B cell (primary cell): ENCODE data around the gene ZSCAN30. TPM values are rescaled to one million over a fixed set of nuclear protein-coding genes. Genes with fewer than 3 reads are reported as not detected.

ENCODE experiments used
- ATAC-seq: fragments of 200-7000 bp; cut with Tn5 transposase; one replicate; pipeline ENCODE4 v1.10.0; 2021; ENCODE audit warnings: low read depth, mild to moderate bottlenecking, moderate number of reproducible peaks, moderate library complexity
- CTCF ChIA-PET: fragments of 350-600 bp; sonication (Branson Sonifier 250); formaldehyde crosslinking; loops from one replicate; lab custom pipeline; 2021; ENCODE audit warnings: antibody characterized with exemption, inconsistent platforms; lab: Charles Lee
- POLR2A ChIA-PET: fragments of 350-600 bp; sonication (Branson Sonifier 250); formaldehyde crosslinking; loops from one replicate; lab custom pipeline; 2021; ENCODE audit warnings: antibody characterized with exemption; lab: Charles Lee
- DNase-seq: peaks from one replicate; pipeline ENCODE4 v3.0.0; 2013
- H2AFZ ChIP-seq: 2 replicates; pipeline ENCODE4 v1.6.1; 2012; ENCODE audit warnings: mild to moderate bottlenecking, low read depth, low read length; ENCODE audit not compliant: insufficient read depth, poor library complexity, severe bottlenecking
- H3K27ac ChIP-seq, 2 donors: 1 replicate in 1 of 2; 2 replicates in 1 of 2; pipeline ENCODE4 v1.5.1; 2012 to 2013; ENCODE audit warnings: low read length in 2 of 2, mild to moderate bottlenecking in 2 of 2, moderate library complexity in 1 of 2
- H3K27me3 ChIP-seq, 4 experiments: fragments of 200-600 bp in 1 of 4; sonication (generic) in 1 of 4; replicated peaks in 1 of 4; 1 replicate in 2 of 4; 2 replicates in 2 of 4; pipeline versions ENCODE4 v1.6.1 to v1.7.0; 2013 to 2016; ENCODE audit warnings: low read length in 3 of 4, mild to moderate bottlenecking in 2 of 4, mixed read lengths in 1 of 4, moderate library complexity in 1 of 4; ENCODE audit not compliant: insufficient read depth in 4 of 4, control insufficient read depth in 3 of 4; ENCODE audit errors: control extremely low read depth in 1 of 4
- H3K36me3 ChIP-seq, 2 experiments: replicated peaks in 1 of 2; 1 replicate in 1 of 2; 2 replicates in 1 of 2; pipeline versions ENCODE4 v1.6.1 to v1.7.1; 2013; ENCODE audit warnings: low read length in 1 of 2; ENCODE audit not compliant: insufficient read depth in 2 of 2, control insufficient read depth in 1 of 2; ENCODE audit errors: control extremely low read depth in 1 of 2, extremely low read depth in 1 of 2
- H3K4me1 ChIP-seq, 2 donors: fragments of 200-600 bp in 1 of 2; sonication (generic) in 1 of 2; 1 replicate in 1 of 2; 2 replicates in 1 of 2; pipeline versions ENCODE4 v1.5.1 to v1.6.1; 2013 to 2017; ENCODE audit warnings: low read length in 2 of 2; ENCODE audit not compliant: control insufficient read depth in 2 of 2, insufficient read depth in 2 of 2
- H3K4me2 ChIP-seq: replicated peaks from 2 replicates; pipeline ENCODE3; 2012; ENCODE audit warnings: mild to moderate bottlenecking, low read depth, low read length; ENCODE audit not compliant: poor library complexity, severe bottlenecking
- H3K4me3 ChIP-seq, 5 experiments: fragments of 200-600 bp in 1 of 5; sonication (generic) in 1 of 5; 1 replicate in 3 of 5; 2 replicates in 2 of 5; pipeline versions ENCODE4 v1.5.1 to v1.7.0; 2011 to 2016; ENCODE audit warnings: low read length in 4 of 5, mild to moderate bottlenecking in 4 of 5, low read depth in 2 of 5, control low read depth in 1 of 5, moderate library complexity in 1 of 5; ENCODE audit not compliant: insufficient read depth in 1 of 5; ENCODE audit errors: control extremely low read depth in 1 of 5, extremely low read depth in 1 of 5
- H3K79me2 ChIP-seq: fragments of 200-600 bp; sonication (generic); one replicate; pipeline ENCODE4 v1.6.0; 2016; ENCODE audit warnings: low read length; ENCODE audit not compliant: control insufficient read depth, insufficient read depth
- H3K9ac ChIP-seq: fragments of 200-600 bp; sonication (generic); 2 replicates; pipeline ENCODE4 v1.6.1; 2017; ENCODE audit warnings: mild to moderate bottlenecking, low read length, moderate library complexity
- H3K9me3 ChIP-seq, 3 donors: one replicate each; pipeline versions ENCODE4 v1.6.1 to v1.7.1; 2013; ENCODE audit warnings: low read length in 2 of 3; ENCODE audit not compliant: control insufficient read depth in 2 of 3, insufficient read depth in 1 of 3; ENCODE audit errors: control extremely low read depth in 1 of 3
- H4K20me1 ChIP-seq: 2 replicates; pipeline ENCODE4 v1.6.0; 2012; ENCODE audit warnings: mild to moderate bottlenecking, low read length; ENCODE audit not compliant: insufficient read depth, control insufficient read depth, poor library complexity, severe bottlenecking
- H3K27ac Mint-ChIP-seq: one replicate; pipeline ENCODE4 v1.8.0; 2021; ENCODE audit warnings: mixed read lengths
- H3K27me3 Mint-ChIP-seq: one replicate; pipeline ENCODE4 v1.8.0; 2021; ENCODE audit warnings: mixed read lengths
- H3K4me1 Mint-ChIP-seq: one replicate; pipeline ENCODE4 v1.8.0; 2021; ENCODE audit warnings: mixed read lengths
- H3K4me3 Mint-ChIP-seq: one replicate; pipeline ENCODE4 v1.8.0; 2021; ENCODE audit warnings: mixed read lengths
- H3K9me3 Mint-ChIP-seq: one replicate; pipeline ENCODE4 v1.8.0; 2022; ENCODE audit warnings: mixed read lengths; ENCODE audit not compliant: insufficient read depth
- EZH2 ChIP-seq: IDR thresholded peaks from 2 replicates; pipeline ENCODE4 v1.6.1; 2012; ENCODE audit warnings: borderline replicate concordance, low read depth, mild to moderate bottlenecking, moderate library complexity, low read length; ENCODE audit not compliant: insufficient read depth, poor library complexity, severe bottlenecking
- WGBS: methylation state at CpG from one replicate; pipeline ENCODE4 v1.1.5; 2013; ENCODE audit warnings: missing lambda C conversion rate; ENCODE audit not compliant: insufficient coverage; 5-methylcytosine and 5-hydroxymethylcytosine counted together
- intact Hi-C: fragments of 100-400 bp; cut with micrococcal nuclease; formaldehyde crosslinking; loops from one replicate; pipeline ENCODE4 v1.10.0; 2022
- polyA plus RNA-seq: library from polyadenylated mRNA; depleted of rRNA; stranded (reverse); fragments of >200 nt; gene quantifications from 2 replicates; pipeline ENCODE4 v1.2.3, GENCODE V29; 2012
- total RNA-seq, 2 donors: library from RNA; stranded (reverse); fragments of 120-200 nt in 1 of 2; gene quantifications; 1 replicate in 1 of 2; 2 replicates in 1 of 2; pipeline versions ENCODE4 v1.2.3 to v1.2.4, GENCODE V29; 2013 to 2022
- TF ChIP-seq, protein P1 (sequence below): fragments of 200-600 bp; IDR thresholded peaks from one replicate; pipeline ENCODE4 v1.8.0; 2022; ENCODE audit warnings: antibody characterized with exemption, mild to moderate bottlenecking

Gene ZSCAN30
- total and polyA plus RNA-seq, 2 donors (not counting 1 experiment from before 2014, with no cell fraction given): 11.0 to 37.3 TPM

DNA sequence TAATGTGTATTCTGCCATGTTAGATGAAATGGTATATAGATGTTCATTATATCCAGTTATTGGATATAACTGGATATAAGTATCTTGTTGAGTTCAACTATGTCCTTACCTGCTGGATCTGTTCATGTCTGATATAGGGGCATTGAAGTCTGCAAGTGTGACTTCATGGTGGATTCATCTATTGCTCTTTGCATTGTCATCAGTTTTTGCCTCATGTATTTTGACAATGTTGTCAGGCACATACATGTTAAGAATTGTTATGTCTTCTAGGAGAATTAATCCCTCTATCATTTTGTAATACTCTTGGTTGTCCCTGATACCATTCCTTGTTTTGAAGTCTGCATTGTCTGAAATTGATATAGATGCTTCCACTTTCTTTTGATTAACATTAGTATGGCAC, 38.8 kb upstream of the ZSCAN30 start:
- Mint-ChIP-seq H3K9me3 (peaks cover 5% of the 10 kb centered on the region), H3K27me3 (no peaks in the 10 kb centered on the region), H3K27ac (no peak overlapping the region), H3K4me3 (no peak overlapping the region), H3K4me1 (no peaks in the 10 kb centered on the region)
- peaks cover 12% of the 10 kb centered on the region for H4K20me1 ChIP-seq
- ChIA-PET POLR2A (no interaction called here), CTCF (no interaction called here)
- H3K4me2 ChIP-seq: no peak overlapping the region
- peaks cover 3% of the 10 kb centered on the region for H3K79me2 ChIP-seq
- no peak overlapping the region for H3K27ac ChIP-seq
- H3K4me3 ChIP-seq: no peak overlapping the region
- no peaks in the 10 kb centered on the region for H3K27me3 ChIP-seq
- TF ChIP-seq EZH2: no peak
- TF ChIP-seq, protein P1, sequence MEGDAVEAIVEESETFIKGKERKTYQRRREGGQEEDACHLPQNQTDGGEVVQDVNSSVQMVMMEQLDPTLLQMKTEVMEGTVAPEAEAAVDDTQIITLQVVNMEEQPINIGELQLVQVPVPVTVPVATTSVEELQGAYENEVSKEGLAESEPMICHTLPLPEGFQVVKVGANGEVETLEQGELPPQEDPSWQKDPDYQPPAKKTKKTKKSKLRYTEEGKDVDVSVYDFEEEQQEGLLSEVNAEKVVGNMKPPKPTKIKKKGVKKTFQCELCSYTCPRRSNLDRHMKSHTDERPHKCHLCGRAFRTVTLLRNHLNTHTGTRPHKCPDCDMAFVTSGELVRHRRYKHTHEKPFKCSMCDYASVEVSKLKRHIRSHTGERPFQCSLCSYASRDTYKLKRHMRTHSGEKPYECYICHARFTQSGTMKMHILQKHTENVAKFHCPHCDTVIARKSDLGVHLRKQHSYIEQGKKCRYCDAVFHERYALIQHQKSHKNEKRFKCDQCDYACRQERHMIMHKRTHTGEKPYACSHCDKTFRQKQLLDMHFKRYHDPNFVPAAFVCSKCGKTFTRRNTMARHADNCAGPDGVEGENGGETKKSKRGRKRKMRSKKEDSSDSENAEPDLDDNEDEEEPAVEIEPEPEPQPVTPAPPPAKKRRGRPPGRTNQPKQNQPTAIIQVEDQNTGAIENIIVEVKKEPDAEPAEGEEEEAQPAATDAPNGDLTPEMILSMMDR: no peak
- ATAC-seq: no peak
- no peaks in the 10 kb centered on the region for H3K4me1 ChIP-seq
- H3K9ac ChIP-seq: no peak overlapping the region
- DNase-seq: no peak
- no peaks in the 10 kb centered on the region for H3K9me3 ChIP-seq
- H3K36me3 ChIP-seq: peaks cover 13 to 20% of the 10 kb centered on the region in 2 experiments
- H2AFZ ChIP-seq: no peak overlapping the region
- intact Hi-C loops: no loop called here

DNA sequence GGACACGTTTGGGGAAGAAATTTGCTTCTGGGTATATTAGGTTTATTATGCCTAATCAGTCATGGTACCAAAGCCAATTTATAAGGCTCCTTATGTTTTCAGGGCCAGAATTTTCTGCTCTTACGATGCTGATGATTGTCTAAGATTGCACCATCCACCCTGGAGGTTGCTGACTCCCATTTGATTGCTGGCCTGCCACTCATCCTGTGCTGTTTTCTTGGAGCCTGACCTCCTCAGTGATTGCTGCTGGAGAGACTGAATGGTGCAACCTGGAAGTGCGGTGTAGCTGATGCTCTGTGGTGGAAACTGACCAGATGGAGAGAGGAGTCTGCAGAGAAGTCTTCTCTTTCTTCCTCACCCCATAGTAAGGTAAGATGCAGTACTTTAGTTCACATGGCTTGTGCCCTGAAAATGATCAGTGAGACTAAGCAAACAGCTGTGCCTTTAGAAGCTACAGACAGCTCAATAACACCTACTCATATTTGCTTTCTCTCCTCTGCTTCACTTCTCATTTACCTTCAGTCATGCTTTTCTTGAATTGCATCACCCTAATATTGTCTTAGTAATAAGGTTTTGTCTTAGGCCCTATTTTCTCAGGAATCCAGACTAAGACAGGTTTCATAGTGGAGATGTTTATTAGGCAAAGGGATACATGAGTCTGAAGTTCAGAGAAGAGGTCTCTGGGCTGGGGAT, 36.8 kb upstream of the ZSCAN30 start:
- H3K79me2 ChIP-seq: no peaks in the 10 kb centered on the region
- peaks cover 5% of the 10 kb centered on the region for H3K9me3 Mint-ChIP-seq
- intact Hi-C loops: no loop called here
- no peak overlapping the region for H3K4me3 Mint-ChIP-seq
- no peaks in the 10 kb centered on the region for H3K27me3 Mint-ChIP-seq
- H3K9ac ChIP-seq: no peak overlapping the region
- H3K4me1 Mint-ChIP-seq: no peaks in the 10 kb centered on the region
- no peak for TF ChIP-seq EZH2
- TF ChIP-seq, protein P1: no peak
- CTCF ChIA-PET: no interaction called here
- DNase-seq (no peak), ATAC-seq (no peak)
- POLR2A ChIA-PET: no interaction called here
- no peak overlapping the region for H3K27ac Mint-ChIP-seq
- no CpG with 5 or more reads among the region's 3 CpGs for WGBS
- H3K36me3 ChIP-seq: peaks cover under 1 to 5% of the 10 kb centered on the region in 2 experiments
- no peaks in the 10 kb centered on the region for H3K9me3 ChIP-seq
- H2AFZ ChIP-seq: no peak overlapping the region
- peaks cover 4% of the 10 kb centered on the region for H4K20me1 ChIP-seq
- H3K27me3 ChIP-seq: no peaks in the 10 kb centered on the region
- H3K4me1 ChIP-seq: no peaks in the 10 kb centered on the region
- no peak overlapping the region for H3K4me2 ChIP-seq
- H3K4me3 ChIP-seq: no peak overlapping the region
- no peak overlapping the region for H3K27ac ChIP-seq
